ENCODE measurements around the gene AGBL3. TPM values are rescaled to one million over a fixed set of nuclear protein-coding genes. Genes with fewer than 3 reads are reported as not detected.
A peak's percentile ranks its signal among the peaks of the same experiment; 100 is the strongest.
"Not testable (repeated sequence)": the region's sequence is repeated elsewhere in the genome, so short reads cannot be mapped to it uniquely, and the experiment has no call there.

The AGBL3 gene
- total and polyA plus RNA-seq, 3 donors from 2014 or later, result 10.0 to 21.6 (median 13.9) TPM

DNA sequence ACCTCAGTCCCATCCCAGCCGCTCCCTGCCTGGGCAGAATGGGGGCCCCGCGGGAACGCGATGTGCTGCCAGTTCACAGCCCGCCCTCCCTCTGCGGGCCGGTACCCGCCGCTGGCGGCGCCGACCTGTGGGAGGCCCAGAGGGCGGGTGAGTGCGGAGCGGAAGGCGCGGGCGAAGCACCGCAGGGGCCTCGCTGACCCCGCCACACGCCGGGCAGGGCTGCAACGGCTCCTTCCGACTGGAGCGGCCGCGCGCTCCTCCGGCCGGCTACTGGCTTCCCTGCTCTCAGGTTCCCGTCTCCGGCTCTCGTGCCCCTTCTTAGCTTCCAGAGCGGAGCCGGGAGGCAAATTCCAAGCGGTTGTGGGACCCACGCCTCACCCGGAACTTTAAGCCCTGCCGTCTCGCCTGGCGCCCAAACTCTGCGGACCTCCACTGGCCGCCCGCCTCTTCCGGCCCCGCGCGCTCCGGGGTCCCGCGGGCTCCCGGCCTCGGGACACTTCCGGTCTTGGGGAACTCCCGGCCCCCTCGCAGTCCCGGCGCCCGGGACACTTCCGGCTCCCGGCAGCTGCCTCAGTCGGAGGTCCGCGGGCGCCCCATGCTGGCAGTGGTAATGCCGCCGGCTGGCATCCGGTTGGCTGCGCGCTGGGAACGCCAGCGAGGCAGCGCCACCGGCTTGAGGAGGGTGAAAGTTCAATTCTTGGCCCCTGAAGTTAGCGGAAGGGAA is 184.1 kb downstream of the AGBL3 start, which contains the start of gene CYREN:
Gene CYREN (minus strand): TSS at position 434 of the 724 bp plus-strand sequence. CDS start 1,785 bp downstream, outside the sequence.
- H3K4me1 ChIP-seq, result peaks cover 16% of the 10 kb centered on the region
- H3K9me3 ChIP-seq, result no peaks in the 10 kb centered on the region
- peak within 1 kb of the TSS; percentile 73 to 79 for H3K4me3 ChIP-seq
- peak; percentile 62 to 67 (median 64) for TF ChIP-seq CTCF (IDR thresholded peaks at IDR 0.05)
- TF ChIP-seq POLR2A (IDR thresholded peaks at IDR 0.05), result peak; percentile 19
- peak; percentile 94 for DNase-seq
- 1% methylated on average over 18 to 75 of the region's 77 CpGs for WGBS, 2 donors
- no peaks in the 10 kb centered on the region for H3K27me3 ChIP-seq
- no peaks in the 10 kb centered on the region for H3K36me3 ChIP-seq (ENCODE audit: low read depth, missing control alignments)
- intact Hi-C loops (cut with DNase I; ENCODE audit: low total_unique reads), result no loop called here
- H3K27ac ChIP-seq, result peak within 1 kb of the TSS; percentile 84 to 93

GRCh38 chr7:135170998-135171481 is 184.7 kb downstream of the AGBL3 start:
- 13 to 15% methylated on average over 12 of the region's 12 CpGs for WGBS, 2 donors
- H3K4me1 ChIP-seq, result peaks cover 16% of the 10 kb centered on the region
- TF ChIP-seq CTCF (IDR thresholded peaks at IDR 0.05), result peak in 1 of 3 experiments; percentile 29

GRCh38 chr7:135171581-135172291 is 185.4 kb downstream of the AGBL3 start:
- H3K36me3 ChIP-seq (ENCODE audit: low read depth, missing control alignments); H3K4me3 ChIP-seq; DNase-seq; H3K9me3 ChIP-seq; intact Hi-C loops (cut with DNase I; ENCODE audit: low total_unique reads); H3K27me3 ChIP-seq: not testable (repeated sequence)
- 53 to 71% methylated on average over 12 to 19 of the region's 19 CpGs for WGBS, 2 donors
- Histone ChIP-seq H3K27ac (peak overlapping the region in 1 of 2 donors; percentile 93), H3K4me1 (peaks cover 16% of the 10 kb centered on the region)

More at GRCh38 chr7:135170998-135171481, 184.7 kb downstream of the AGBL3 start:
- DNase-seq; intact Hi-C loops (cut with DNase I; ENCODE audit: low total_unique reads); H3K27me3 ChIP-seq; H3K9me3 ChIP-seq; H3K36me3 ChIP-seq (ENCODE audit: low read depth, missing control alignments): not testable (repeated sequence)
- Histone ChIP-seq H3K4me3 (peak overlapping the region; percentile 73 to 79), H3K27ac (peak overlapping the region; percentile 84 to 93)

GRCh38 chr7:135173916-135174315 is 187.6 kb downstream of the AGBL3 start:
- H3K9me3 ChIP-seq; H3K27ac ChIP-seq; H3K27me3 ChIP-seq; DNase-seq; intact Hi-C loops (cut with DNase I; ENCODE audit: low total_unique reads); H3K36me3 ChIP-seq (ENCODE audit: low read depth, missing control alignments); H3K4me3 ChIP-seq; H3K4me1 ChIP-seq: not testable (repeated sequence)
- 94% methylated on average over 4 of the region's 4 CpGs for WGBS, 2 donors

- Histone ChIP-seq H3K4me3 (no peak overlapping the region), H3K4me1 (no peaks in the 10 kb centered on the region), H3K9me3 (no peaks in the 10 kb centered on the region), H3K27me3 (no peaks in the 10 kb centered on the region), H3K36me3 (ENCODE audit: low read depth, missing control alignments) (no peaks in the 10 kb centered on the region), H3K27ac (no peak overlapping the region)
- no peak for DNase-seq
- 94 to 95% methylated on average over 7 of the region's 7 CpGs for WGBS, 2 donors
- intact Hi-C loops (cut with DNase I; ENCODE audit: low total_unique reads), result no loop called here
- TF ChIP-seq CTCF (IDR thresholded peaks at IDR 0.05), result no peak
- TF ChIP-seq POLR2A (IDR thresholded peaks at IDR 0.05), result no peak
These were observed 188.6 kb downstream of the AGBL3 start for GRCh38 chr7:135174941-135175340.
